Superior temporal gyrus (tissue), 1 donor: ENCODE data around the gene CRYZ.
"Not testable (repeated sequence)": the region's sequence is repeated elsewhere in the genome, so short reads cannot be mapped to it uniquely, and the experiment has no call there.

Source experiments
- DNase-seq: peaks from one replicate; pipeline ENCODE4 v3.0.0-alpha.2; 2016; ENCODE audit errors: extremely low spot score

CRYZ gene, protein sequence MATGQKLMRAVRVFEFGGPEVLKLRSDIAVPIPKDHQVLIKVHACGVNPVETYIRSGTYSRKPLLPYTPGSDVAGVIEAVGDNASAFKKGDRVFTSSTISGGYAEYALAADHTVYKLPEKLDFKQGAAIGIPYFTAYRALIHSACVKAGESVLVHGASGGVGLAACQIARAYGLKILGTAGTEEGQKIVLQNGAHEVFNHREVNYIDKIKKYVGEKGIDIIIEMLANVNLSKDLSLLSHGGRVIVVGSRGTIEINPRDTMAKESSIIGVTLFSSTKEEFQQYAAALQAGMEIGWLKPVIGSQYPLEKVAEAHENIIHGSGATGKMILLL

DNA sequence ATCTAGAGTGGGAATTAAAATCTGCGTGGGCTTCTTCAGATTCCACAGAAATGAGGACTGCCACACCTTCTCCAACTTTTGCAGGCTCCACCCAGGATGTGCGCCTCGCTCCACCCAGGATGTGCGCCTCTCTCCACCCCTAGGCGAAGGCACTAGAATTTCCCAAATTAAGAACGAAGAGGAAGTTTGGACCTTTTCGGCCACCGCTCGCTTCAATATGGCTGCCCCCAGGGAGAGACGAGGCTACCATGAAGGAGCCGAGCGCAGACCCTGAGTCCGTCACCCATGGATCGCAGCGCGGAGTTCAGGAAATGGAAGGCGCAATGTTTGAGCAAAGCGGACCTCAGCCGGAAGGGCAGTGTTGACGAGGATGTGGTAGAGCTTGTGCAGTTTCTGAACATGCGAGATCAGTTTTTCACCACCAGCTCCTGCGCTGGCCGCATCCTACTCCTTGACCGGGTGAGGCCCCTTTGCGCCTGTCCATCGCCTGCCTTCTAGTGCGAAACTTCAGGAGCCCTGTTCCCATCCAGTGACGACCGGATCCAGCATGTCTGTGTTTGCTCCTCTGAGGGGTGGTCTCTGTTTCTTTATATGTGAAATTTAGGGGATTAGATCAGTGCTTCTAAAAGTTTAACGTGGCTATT lies at the start of gene CRYZ, which contains the start of gene TYW3:
Gene CRYZ (minus strand): TSS at position 91 of the 644 bp plus-strand sequence. CDS start 8,229 bp downstream, outside the sequence.
Gene TYW3 (plus strand): TSS at position 193 of the 644 bp plus-strand sequence. CDS start 93 bp downstream, at position 286.
- DNase-seq = peak; percentile 98

DNA sequence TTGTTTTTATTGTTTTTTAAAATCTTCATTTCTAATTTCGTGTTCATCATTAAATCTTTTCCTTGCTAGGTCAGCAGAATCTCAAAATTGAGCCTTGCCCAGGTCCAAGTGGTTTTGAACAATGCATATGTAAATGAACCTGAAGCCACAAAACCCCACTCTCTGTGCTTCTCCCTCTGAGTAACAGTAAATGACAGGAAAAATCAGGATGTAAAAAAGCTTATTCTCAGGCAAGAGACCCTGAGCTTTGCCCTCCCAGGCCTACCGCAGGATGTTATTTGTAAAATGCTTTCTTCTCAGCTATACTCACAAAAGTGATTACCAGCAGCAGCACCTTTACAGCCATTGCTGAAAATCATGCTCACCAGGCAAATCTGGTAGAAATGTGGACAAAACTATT lies 47.7 kb upstream of the CRYZ start:
- no peak for DNase-seq

DNA sequence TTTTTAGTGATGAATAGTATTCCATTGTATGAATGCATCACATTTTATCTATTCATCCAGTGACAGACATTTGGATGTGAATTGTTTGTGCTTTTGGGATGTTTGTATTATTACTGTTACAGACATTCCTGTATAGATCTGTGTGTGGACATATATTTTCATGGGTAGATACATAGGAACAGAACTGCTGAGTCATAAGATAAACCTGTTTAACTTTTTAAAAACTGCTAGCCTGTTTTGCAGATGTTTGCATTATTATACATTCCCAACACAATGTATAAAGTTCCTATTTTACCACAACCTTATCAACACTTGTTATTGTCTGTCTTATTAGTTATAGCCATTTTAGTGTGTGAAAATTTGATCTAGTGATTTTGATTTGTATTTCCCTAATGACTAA lies 46.9 kb upstream of the CRYZ start:
- DNase-seq = no peak

DNA sequence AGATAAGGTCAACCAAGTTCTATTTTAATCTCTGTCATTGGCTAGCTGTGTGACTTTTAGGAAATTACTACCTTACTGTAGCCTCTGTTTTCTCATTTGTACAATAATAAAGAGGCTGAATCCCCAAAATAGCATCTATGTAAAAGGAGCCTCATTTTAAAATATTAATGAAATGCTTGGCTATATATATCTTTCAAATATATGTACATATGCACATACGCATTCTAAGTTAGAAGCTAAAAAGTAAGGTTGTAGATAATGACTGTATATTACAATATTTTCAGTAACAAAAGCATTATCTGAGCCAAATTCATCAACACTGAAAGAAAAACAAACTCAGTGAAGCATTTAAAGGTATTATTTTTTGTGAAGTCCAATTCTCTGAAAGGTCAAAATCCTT lies 44.7 kb upstream of the CRYZ start:
- DNase-seq = no peak

DNA sequence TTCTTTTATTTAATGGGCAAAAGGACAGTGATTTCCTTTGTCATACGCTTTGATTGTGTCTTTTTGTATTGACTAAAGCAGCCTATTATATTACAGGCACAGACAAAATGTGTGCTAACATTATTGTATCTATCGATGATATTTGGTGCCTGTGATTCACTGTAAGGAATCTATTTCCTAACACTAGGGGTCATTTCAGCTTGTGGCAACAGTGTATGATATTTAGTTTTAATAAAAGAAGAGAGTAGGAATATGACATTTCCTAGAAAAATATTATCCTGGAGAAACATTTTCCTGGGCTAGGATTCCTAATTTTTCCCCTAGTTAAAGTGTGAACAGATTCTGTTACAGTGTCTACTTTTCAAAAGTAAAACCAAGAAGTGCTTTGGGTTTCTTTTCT lies 42.9 kb upstream of the CRYZ start:
- DNase-seq = no peak

DNA sequence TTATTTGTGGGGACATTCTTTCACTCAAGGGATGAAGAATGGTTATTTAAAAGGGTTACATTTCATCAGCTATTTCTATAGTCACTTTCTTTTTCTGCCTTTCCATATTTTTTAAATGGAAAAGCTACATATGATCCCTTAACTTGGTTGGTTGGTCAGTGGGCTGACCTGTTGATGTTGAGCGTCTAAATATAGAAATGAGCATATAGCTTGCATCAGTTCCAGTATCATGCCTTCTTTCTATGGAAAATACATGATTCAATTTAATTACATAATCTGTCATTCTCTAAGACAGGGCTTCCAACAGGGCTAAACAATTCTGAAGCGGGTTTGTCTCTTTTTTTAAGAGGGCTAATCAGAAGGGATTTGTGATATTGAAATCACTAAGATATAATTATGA lies 40.7 kb upstream of the CRYZ start:
- no peak for DNase-seq

DNA sequence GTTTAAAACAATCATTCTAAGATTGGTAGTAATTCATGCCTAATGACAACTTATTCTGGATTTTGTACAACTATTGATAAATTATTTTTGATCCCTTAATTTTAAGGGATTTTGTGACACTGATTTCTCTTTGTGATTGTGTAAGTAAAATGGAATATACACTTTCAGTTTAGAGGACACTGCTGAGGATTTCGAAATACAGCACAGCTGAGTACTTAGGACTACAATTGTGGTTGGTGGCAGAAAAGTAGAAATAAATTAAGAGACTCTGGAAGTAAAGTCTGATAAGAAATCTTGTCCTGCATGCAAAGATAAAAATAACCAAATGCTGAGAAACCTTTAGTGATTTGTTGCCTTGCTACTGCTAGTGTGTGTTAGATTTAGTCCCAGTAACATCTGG lies 40.1 kb upstream of the CRYZ start:
- no peak for DNase-seq

DNA sequence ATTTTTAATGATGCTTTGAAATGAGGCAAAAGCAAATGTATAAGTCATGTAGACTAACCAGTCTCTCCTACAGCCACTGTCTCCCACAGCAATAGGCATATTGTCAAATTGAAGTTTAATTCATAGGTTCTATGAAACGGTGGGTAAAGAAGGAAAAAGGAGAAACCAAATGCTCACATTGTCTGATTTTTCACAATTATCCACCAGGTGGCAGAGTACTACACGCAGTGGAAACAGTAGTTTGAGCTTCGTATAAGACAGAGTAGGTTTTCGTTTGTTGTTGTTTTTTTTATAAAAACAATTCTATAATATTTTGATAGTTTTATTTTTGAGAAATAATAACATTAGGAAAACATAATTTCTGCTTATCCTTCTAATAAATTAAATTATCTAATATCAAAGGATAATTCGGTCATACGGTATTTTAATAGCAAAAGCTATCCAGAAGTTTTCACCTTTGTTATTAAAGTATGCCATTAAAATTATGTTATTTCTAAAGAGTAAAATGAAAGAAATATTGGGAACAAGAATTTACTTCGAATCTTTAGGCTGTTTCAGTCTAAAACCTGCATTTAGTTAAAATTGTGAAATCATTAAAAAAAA lies 39.2 kb upstream of the CRYZ start:
- DNase-seq = peak; percentile 91

DNA sequence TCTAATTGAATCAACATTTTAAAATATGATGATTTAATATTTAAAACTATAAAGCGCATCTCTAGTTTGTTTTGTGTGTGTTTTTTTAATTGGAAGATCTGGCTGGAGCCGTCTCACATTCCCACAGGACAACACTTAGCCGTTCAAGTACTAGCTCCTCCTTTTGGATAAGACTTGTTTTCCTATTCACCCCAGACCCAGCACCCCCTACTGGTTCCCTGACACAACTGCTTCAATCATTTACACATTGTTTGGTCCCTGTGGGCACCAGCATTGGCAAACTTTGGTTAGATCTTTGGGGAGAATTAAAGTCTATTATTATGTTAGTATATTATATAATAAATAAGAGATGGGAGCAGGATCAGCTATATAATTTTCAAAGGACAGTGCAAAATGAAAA lies 34.6 kb upstream of the CRYZ start:
- no peak for DNase-seq

DNA sequence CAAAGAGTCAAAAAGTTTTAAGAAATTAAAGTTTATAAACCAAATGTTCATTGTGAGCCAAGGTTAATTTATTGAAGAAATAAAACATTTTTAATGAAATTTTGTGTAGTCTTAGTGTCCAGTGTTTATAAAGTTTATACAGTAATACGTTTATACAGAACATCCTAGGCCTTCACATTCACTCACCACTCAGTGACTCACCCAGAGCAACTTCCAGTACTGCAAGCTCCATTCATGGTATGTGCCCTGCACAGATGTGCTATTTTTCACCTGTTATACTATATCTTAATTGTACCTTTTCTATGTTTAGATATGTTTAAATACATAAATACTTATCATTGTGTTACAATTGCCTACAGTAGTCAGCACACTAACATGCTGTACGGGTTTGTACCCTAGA lies 33.7 kb upstream of the CRYZ start:
- DNase-seq = no peak

DNA sequence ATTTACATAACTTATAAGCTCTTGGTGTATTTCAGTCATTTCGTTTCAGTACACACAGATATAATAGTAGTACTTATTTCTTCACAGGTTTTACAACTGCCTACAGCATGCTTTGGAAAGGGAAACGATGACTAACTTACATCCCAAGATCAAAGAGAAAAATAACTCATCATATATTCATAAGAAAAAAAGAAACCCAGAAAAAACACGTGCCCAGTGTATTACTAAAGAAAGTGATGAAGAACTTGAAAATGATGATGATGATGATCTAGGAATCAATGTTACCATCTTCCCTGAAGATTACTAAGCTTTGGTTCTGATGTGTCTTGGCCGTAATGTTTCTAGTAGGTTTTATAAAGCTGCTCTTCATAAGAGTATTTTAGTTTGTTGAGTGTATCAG lies 31.0 kb upstream of the CRYZ start:
- no peak for DNase-seq

DNA sequence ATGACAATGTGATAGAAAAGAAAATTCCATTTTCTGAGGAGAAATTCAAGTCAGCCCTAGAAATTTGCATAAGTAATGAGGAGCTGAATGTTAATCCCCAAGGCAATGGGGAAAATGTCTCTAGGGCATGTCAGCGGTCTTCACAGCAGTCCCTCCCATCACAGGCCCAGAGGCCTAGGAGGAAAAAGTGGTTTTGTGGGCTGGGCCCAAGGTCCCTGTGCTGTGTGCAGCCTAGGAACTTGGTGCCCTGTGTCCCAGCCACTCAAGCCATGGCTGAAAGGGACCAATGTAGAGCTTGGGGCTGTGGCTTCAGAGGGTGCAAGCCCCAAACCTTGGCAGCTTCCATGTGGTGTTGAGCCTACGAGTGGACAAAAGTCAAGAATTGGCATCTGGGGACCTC lies 23.8 kb upstream of the CRYZ start:
- DNase-seq = not testable (repeated sequence)

DNA sequence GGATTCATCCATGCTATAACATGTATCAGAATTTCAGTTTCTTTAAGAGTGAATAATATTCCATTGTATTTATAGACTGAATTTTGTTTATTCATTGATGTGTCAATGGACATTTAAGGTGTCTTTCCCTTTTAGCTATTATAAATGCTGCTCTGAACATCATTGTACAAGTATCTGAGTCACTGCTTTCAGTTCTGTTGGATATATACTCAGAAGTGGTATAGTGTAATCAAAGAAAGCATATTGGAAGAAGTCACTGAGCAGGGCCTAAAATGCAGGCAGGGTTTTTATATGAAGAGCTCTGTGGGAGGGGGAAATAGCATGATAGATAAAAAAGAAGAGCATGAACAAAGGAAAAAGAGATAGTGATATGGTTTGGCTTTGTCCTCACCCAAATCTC lies 22.6 kb upstream of the CRYZ start:
- no peak for DNase-seq

DNA sequence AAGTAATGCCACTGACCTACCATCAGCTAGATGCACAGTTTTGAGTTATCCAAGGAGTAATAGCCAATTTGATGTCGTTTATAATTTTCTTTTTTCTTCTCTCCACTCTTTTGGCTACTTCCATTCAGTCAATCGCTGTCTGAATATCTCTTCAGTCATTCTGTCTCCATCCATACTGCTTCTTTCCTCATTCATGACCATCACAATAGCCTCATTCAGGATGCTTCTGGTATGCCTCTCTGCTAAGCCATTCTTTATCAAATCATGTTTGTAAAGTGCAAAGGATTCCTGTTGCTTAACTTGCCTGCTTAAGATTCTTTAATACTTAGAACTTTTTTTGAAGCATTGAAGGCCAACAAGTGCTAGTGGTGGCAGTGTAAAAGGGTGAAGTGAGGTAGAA lies 20.3 kb upstream of the CRYZ start:
- DNase-seq = no peak

DNA sequence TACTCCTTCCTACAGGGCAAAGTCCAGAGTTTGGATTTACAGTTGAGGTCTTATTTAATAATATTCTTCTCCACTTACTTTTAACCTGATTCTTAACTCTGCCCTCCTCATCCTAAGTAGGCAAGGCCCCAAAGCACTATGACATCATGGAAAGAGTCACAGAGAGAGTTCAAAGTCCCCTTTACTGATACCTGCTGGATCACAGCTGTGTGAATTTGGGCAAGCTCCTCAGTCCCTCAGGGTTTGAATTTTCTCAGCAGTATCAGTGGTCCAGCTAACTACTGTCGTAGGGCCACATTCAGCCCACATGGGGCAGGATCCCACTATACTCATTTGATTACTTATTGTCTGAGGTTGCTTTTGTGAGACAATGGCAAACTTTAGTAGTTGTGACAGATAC lies 16.1 kb upstream of the CRYZ start:
- DNase-seq = no peak

DNA sequence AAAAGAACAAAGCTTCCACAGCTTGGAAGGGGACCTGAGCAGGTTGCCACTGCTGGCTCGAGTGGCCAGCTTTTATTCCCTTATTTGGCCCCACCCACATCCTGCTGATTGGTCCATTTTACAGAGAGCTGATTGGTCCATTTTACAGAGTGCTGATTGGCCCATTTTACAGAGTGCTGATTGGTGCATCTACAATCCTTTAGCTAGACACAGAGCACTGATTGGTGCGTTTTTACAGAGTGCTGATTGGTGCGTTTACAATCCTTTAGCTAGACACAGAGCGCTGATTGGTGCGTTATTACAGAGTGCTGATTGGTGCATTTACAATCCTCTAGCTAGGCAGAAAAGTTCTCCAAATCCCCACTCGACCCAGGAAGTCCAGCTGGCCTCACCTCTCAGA lies 12.4 kb upstream of the CRYZ start:
- not testable (repeated sequence) for DNase-seq

DNA sequence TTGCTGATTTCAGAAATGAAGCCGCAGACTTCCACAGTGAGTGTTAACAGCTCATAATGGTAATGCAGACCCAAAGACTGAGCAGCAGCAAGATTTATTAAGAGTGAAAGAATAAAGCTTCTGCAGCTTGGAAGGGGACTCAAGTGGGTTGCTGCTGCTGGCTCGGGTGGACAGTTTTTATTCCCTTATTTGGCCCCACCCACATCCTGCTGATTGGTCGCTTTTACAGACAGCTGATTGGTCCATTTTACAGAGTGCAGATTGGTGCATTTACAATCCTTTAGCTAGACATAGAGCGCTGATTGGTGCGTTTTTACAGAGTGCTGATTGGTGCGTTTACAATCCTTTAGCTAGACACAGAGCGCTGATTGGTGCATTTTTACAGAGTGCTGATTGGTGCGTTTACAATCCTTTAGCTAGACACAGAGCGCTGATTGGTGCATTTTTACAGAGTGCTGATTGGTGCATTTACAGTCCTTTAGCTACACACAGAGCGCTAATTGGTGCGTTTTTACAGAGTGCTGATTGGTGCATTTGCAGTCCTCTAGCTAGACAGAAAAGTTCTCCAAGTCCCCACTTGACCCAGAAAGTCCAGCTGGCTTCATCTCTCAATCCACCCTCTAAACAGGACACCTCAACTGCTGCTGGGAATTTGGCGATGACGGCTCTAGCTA lies 7.6 kb upstream of the CRYZ start:
- DNase-seq = not testable (repeated sequence)

DNA sequence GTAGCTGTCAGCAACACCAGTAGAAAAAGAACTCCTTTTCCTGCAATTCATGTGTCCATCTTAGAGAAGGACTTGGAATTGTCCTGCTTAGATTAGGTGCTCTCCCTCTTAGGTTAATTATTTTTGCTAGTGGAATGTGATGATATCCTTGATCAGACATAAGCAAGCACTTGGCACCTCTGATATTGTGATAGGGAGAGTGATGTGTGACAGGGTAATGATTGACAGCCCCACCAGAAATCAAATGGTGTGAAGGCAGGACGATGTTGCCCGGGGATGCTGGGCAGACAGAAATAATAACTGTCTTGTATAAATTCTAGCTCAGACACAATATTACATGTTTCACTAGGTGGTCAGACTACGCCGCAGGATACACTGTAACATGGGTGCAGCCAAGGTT lies 4.5 kb upstream of the CRYZ start:
- DNase-seq = no peak

DNA sequence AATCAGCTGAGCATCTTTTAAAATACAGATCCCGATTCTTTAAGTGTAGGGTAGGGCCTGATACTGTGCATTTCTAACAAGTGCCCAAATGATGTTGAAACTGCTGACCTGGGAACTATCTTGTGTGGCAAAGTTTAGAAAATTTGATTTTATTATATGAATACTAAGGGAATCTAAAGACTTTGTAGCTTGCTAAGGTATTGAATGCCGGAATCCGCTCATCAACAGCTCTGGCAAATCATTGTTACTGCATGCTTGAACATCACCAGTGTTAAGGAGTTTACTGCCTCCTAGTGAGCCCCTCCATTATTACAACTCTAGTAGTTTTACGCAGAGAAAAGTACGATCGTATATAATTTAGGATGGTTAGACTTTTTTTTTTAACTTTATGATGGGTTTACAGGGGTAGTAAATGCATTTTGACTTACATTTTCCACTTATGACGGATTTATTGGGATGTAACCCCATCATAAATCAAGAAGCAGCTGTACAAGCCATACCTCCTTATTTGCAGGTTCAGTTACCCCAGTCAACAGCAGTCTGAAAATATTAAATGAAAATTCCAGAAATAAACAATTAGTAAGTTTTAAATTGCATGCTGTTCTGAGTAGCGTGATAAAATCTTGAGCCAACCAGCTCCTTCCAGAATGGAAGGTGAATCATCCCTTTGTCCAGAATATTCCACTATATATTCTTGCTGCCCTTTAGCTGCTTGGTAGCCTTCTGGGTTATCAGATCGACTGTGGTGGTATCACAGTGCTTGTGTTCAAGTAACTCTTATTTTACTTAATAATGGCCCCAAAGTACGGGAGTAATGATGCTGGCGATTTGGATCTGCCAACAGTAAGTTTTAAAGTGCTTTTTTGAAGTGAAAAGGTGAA lies 994 bp upstream of the CRYZ start:
- peak; percentile 91 for DNase-seq

DNA sequence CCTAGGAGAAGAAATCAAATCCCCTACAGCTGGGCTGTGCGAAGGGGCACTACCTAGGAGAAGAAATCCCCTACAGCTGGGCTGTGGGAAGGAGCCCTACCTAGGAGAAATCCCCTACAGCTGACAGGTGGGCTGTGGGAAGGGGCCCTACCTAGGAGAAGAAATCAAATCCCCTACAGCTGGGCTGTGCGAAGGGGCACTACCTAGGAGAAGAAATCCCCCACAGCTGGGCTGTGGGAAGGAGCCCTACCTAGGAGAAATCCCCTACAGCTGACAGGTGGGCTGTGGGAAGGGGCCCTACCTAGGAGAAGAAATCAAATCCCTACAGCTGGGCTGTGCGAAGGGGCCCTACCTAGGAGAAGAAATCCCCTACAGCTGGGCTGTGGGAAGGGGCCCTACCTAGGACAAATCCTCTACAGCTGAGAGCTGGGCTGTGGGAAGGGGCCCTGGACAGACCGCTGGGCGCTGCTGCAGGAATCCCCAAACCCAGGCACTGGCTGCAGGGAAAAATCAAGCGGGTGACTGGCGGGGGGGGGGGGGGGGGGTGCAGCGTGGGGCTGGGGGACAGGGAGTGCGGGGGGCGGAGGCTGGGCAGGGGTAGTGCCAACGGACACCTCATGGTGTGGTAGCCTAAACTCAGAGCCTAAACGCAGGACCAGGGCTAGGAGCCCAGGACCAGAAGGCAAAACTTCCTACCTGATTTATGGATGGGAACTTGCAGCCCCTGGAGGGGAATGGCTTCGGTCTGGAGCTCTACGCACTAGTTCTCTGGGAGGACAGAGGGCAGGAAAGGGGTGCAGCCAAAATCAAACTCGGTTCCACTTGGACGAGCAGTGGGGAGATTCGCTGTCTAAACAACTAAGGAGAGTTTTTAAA lies 541 bp downstream of the CRYZ start:
- not testable (repeated sequence) for DNase-seq
